ENCODE measurements around the gene DPP9.

The DPP9 gene

GRCh38 chr19:4712771-4713170 lies 10.9 kb downstream of the DPP9 start:
- in situ Hi-C loops (cut with HindIII; ENCODE audit: low sequenced_read_pairs) = no loop called here

- in situ Hi-C loops (cut with HindIII; ENCODE audit: low sequenced_read_pairs) = no loop called here
Observed at GRCh38 chr19:4711211-4711610, 12.4 kb downstream of the DPP9 start.

- in situ Hi-C loops (cut with HindIII; ENCODE audit: low sequenced_read_pairs) = no loop called here
Observed at GRCh38 chr19:4710281-4710600, 13.4 kb downstream of the DPP9 start.

GRCh38 chr19:4709440-4710280 lies 14.0 kb downstream of the DPP9 start:
- in situ Hi-C loops (cut with HindIII; ENCODE audit: low sequenced_read_pairs) = no loop called here

- in situ Hi-C loops (cut with HindIII; ENCODE audit: low sequenced_read_pairs) = no loop called here
Observed at GRCh38 chr19:4707956-4708650, 15.5 kb downstream of the DPP9 start.

GRCh38 chr19:4707322-4707721 lies 16.3 kb downstream of the DPP9 start:
- in situ Hi-C loops (cut with HindIII; ENCODE audit: low sequenced_read_pairs) = no loop called here

- in situ Hi-C loops (cut with HindIII; ENCODE audit: low sequenced_read_pairs) = no loop called here
Observed at GRCh38 chr19:4705413-4706131, 18.1 kb downstream of the DPP9 start.

GRCh38 chr19:4704317-4704673 lies 19.3 kb downstream of the DPP9 start:
- in situ Hi-C loops (cut with HindIII; ENCODE audit: low sequenced_read_pairs) = no loop called here

GRCh38 chr19:4703671-4704316 lies 19.8 kb downstream of the DPP9 start:
- in situ Hi-C loops (cut with HindIII; ENCODE audit: low sequenced_read_pairs) = no loop called here

- in situ Hi-C loops (cut with HindIII; ENCODE audit: low sequenced_read_pairs) = no loop called here
Observed at GRCh38 chr19:4702764-4703163, 20.9 kb downstream of the DPP9 start.

GRCh38 chr19:4701557-4701956 lies 22.1 kb downstream of the DPP9 start:
- in situ Hi-C loops (cut with HindIII; ENCODE audit: low sequenced_read_pairs) = no loop called here

GRCh38 chr19:4700693-4700970 lies 23.0 kb downstream of the DPP9 start:
- in situ Hi-C loops (cut with HindIII; ENCODE audit: low sequenced_read_pairs) = no loop called here

GRCh38 chr19:4699826-4700692 lies 23.6 kb downstream of the DPP9 start:
- in situ Hi-C loops (cut with HindIII; ENCODE audit: low sequenced_read_pairs) = no loop called here

GRCh38 chr19:4697304-4697703 lies 26.3 kb downstream of the DPP9 start:
- in situ Hi-C loops (cut with HindIII; ENCODE audit: low sequenced_read_pairs) = no loop called here

- in situ Hi-C loops (cut with HindIII; ENCODE audit: low sequenced_read_pairs) = no loop called here
Observed at GRCh38 chr19:4695224-4695731, 28.4 kb downstream of the DPP9 start.

- in situ Hi-C loops (cut with HindIII; ENCODE audit: low sequenced_read_pairs) = no loop called here
Observed at GRCh38 chr19:4694211-4694987, 29.2 kb downstream of the DPP9 start.

GRCh38 chr19:4693471-4694121 lies 30.0 kb downstream of the DPP9 start:
- in situ Hi-C loops (cut with HindIII; ENCODE audit: low sequenced_read_pairs) = no loop called here

GRCh38 chr19:4693078-4693350 lies 30.6 kb downstream of the DPP9 start:
- in situ Hi-C loops (cut with HindIII; ENCODE audit: low sequenced_read_pairs) = no loop called here

GRCh38 chr19:4692251-4693077 lies 31.2 kb downstream of the DPP9 start:
- in situ Hi-C loops (cut with HindIII; ENCODE audit: low sequenced_read_pairs) = no loop called here
